GM04504 (cell line): ENCODE measurements around the gene PITRM1.
"Not testable (repeated sequence)": the region's sequence is repeated elsewhere in the genome, so short reads cannot be mapped to it uniquely, and the experiment has no call there.

ENCODE experiments used
- DNase-seq: peaks from one replicate; pipeline ENCODE4 v3.0.0-alpha.2; 2012; ENCODE audit warnings: low read depth

The PITRM1 gene

DNA sequence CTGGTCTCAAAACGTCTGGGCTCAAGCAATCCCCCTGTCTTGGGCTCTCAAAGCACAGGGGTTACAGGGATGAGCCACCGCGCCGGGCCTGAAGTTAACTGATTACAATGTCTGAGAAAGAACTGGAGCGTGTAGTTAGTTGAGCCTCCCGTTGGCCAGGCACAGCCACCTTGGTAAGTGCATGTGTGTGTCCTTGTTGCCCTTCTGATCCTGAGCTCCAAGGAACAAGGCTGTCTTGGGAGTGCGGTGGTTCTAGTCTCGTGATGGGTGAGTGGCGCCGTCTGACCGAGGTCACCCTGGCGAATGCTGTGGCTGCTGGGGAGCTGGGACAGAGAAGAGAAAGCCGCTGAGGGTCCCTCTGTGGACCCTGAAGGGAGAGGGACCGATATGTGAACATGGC, 50.5 kb downstream of the PITRM1 start:
- DNase-seq = no peak

DNA sequence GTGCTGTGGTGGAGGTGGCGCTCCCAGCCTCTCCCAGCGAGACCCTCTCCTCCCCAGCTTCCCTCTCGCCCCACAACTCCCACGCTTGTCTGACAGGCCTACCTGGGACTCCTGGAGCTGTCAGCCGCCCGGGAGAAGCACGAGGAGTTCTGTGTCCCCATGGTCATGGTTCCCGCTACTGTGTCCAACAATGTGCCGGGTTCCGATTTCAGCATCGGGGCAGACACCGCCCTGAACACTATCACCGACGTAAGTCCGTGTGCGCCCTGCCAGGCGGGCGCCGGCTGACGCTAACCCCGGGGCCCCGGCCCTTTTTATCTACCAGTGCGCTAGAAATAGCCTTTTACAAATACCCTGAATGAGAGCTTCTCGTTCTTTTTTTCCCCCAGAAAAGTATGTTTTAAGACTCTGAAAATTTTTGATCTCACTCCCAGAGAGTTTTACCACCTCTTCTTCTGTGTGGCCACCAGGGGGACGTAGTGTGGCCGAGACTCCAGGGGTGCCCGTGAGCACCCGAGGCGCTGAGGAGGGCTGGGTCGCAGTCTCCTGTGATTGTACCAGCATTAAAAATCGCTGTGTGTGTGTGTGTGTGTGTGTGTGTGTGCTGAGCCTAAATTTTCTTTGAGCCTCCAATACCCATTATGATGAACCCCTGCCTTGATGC, 52.7 kb downstream of the PITRM1 start:
- no peak for DNase-seq

DNA sequence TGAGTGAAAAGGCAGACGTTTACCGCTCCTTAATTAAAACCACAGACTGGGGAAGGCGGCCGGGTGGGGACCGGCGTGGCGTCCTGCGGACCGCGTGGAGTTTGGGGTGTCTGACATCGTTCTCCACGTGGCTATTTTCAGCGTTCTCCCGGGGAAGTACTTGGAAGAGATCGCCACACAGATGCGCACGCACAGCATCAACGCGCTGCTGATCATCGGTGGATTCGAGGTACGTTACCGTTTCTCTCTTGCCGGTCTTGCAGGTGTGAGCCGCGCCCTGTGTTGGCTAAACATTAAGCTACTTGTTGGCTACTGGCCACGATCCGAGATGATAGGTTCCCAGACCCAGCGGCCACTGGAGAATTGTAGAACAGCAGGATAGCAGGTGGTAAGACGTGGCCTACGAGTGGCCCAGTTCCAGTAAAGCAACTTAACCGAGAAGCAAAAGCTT, 53.9 kb downstream of the PITRM1 start:
- no peak for DNase-seq

DNA sequence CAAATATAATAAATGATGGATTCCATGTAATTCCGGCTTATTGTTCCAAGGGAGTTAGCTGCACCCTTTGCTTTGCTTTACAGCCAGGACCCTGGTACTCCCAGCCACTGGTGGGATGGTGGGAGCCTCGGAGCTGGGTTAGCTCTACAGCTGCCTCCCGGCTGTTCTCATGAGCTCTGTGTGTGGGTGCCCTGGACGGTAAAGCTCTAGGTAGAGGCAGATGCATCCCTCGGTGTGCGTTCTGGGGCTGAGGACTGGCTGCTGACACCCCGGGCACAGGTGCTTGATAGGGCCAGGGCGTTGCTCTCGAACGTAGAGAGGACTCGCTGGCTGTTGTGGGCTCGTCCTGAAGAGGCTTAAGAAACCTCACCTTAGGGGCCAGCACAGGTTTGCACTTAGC, 55.1 kb downstream of the PITRM1 start:
- no peak for DNase-seq

DNA sequence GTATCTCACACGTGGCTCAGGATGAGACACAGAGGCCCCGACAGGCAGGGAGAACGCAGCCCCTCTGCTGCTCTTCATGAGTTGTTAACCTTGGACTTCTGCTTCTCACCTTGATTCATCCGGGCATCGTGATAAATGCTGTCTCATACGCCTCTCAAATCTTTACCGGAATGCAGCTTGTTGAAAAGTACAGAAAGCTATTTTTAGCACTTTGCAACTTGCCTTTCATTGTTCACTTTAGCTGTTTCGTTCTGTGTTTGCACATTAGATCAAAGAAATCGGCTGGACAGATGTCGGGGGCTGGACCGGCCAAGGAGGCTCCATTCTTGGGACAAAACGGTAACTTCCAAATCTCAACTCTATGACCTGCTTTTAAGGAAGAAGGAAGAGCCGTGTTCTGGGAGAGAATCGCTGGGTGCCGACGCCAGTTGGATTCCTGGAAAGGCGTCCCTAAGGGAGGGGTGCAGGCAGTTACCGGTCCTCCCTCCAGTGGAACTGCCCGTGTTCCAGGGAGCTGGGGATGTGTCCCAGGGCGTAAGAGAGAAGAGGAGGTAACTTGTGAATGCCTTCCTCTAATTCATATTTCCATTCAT, 56.0 kb downstream of the PITRM1 start:
- no peak for DNase-seq

DNA sequence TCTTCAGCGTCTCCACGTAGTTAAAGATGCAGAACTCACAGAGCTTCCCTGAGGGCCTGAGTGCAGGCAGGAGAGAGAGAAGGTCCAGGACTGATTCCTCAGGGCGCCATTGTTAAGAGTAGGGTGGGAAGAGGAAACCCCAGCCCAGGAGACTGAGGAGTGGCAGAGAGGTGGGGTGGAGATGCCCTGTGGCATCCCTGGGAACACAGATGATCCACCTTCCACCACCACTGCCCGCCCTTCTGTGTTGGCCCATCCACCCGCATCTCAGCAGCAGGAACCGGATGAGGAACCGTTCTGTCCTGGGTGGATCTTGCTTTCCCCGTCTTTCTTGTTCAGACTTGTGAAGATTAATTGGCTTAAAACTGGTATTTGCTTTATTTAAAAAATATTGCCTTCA, 56.9 kb downstream of the PITRM1 start:
- no peak for DNase-seq

DNA sequence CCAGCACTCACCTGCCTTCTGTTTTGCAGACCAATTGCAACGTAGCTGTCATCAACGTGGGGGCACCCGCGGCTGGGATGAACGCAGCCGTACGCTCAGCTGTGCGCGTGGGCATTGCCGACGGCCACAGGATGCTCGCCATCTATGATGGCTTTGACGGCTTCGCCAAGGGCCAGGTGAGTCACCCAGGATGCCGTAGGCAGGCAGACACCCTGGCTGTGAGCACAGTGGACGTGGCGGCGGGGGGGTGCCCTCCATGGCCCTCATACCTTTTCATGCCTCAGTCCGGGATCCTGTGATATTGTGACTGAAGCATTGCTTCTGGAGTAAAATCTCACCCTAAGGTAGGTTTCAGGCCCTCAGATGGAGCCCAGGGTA, 59.2 kb downstream of the PITRM1 start:
- DNase-seq = no peak

DNA sequence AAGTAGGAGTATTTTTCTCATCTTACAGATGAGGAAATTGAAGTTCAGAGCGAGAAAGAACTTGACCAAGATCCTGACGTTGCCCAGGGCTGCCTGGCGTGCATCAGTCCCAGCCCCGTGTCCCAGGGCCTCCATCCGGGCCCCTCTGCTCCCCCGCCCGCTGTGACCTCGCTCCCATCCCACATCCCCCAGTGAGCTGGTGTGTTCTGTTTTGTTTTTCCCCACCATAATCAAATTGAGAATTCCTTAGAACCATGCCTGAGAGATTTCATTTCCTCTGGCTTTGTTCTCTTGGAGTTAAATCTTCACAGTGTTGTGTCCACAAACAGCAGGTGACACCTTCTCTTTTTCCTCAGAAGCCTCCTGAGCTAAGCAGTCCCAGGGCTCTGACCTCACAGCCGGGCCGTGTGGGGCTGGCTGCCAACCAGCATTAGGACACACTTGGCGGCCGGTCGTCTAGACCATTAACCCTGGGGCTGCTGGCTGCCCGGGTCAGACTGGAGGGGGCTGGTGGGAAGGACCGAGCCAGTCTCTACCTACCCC, 60.9 kb downstream of the PITRM1 start:
- DNase-seq = no peak

DNA sequence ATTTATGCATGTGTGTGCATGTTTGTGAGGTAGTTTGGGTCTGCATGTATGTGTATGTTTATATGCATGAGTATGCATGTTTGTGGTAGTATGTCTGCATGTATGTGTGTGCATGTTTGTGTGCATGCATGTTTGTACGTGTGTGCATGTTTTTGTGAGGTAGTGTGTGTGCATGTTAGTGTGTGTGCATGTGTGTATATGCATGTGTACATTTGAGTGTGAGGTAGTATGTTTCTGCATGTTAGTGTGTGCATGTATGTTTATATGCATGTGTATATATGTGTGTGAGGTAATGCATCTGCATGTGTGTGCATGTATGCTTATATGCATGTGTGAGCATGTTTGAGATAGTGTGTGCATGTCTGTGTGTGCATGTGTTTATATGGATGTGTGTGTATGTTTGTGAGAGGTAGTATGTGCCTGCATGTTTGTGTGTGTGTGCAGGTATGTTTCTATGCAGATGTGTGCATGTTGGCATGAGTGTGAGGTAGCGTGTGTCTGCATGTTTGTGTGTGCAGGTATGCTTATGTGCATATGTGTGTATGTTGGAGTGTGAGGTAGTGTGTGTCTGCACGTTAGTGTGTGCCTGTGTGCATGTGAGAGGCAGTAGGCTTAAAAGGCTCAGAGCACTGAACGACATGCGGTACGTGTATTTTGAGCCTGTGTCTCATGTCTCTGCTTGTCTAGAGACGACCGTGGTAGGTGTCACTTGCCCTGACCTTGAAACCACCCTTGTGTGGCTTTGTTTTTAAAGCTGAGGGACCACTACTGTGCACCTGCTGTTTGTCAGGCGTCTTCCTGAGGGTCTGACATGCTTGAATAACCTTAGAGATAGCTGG, 61.6 kb downstream of the PITRM1 start:
- no peak for DNase-seq

DNA sequence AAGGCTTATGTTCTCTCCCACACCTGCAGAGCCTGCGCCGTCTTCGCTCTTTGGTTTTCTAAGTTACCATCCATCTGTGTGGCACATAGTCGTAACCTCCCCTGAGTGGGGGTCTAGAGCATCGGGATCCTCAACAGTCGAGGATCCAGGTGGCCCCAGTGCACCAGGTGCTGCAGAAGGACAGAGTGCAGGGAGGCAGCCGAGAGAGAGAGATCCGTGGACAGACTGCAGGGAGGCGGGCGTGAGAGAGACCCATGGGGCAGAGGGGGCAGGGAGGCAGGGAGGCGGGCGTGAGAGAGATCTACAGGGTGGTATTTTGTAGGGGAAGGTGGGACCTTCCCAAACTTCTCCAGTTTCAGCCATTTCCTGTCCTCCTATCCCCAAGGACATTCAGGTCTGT, 62.9 kb downstream of the PITRM1 start:
- no peak for DNase-seq

DNA sequence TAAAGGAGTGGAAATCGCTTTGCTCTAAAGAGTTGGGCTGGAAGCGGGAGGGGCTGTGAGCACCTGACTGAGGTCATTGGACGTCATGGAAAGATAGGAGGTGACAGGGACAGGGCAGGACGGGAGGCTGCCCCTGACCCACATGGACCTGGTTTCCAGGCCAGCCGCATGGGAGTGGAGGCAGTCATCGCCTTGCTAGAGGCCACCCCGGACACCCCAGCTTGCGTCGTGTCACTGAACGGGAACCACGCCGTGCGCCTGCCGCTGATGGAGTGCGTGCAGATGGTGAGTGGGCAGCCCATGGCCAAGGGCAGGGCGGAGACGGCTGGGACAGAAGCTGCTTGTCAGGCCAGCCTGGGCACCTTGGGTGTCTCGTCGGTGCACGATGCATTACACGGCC, 63.4 kb downstream of the PITRM1 start:
- no peak for DNase-seq

DNA sequence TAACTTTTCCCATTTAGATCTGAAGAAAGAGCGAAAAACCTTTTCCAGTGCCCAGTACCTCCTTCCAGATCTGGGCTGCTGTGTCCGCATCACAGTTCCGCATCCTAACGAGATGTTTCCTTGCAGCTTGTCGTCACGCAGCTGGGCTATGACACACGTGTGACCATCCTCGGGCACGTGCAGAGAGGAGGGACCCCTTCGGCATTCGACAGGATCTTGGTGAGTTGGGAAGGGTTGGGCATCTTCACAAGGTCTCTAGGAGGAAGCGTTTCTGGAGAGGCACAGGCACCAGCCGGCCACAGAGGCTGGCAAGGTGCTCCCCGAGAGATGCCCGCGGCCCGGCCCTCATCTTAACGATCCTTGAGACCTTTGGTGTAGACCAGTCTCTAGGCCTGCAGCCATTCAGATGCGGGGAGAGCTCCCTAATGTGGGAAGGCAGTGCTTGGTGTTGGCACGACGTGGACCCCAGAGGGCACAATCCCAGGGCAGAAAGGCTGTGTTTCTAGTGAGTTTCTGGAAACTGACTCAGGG, 63.9 kb downstream of the PITRM1 start:
- DNase-seq = no peak

DNA sequence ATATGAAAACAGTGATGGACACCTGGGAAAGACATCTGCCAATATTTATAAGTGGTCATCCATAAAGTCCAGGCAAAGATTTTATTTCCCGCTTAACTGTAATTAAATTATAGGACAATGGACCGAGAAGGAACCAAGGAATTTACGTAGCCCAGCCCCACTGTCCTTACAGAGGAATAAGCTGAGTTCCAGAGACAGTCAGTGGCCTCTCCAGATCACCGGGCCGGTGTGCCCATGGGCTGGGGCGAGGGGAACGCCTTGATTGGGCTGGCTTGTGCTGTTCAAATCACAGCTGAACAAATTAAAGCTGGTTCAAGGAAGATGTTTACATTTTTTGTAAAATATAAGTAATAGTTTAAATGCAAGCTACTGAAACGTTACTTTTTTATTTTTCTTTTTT, 64.5 kb downstream of the PITRM1 start:
- DNase-seq = no peak

DNA sequence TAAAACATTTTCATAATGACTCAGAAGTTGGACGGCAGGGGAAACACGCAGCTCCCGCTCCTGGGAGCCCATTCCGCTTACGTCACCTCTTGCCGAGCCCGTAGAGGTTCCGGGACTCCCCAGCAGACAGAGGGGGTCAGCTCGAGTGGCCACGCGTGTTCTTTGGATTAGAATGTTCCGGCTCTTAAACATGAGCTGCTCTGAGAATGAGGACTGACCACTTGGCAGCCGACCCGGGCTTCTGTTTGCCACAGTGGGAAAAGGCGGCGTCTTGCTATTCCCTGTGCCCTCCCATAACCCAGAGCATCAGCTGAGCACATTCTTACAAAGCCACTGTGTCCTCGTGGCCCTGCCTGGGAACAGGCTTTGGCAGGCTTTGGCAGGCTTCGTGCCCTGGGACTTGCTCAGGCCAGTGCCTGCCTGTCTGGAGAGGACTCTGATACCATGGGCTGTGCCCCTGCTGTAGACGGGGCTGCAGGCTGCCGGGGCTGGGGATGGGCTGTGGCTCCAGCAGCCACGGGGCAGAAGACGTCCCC, 65.1 kb downstream of the PITRM1 start:
- no peak for DNase-seq

DNA sequence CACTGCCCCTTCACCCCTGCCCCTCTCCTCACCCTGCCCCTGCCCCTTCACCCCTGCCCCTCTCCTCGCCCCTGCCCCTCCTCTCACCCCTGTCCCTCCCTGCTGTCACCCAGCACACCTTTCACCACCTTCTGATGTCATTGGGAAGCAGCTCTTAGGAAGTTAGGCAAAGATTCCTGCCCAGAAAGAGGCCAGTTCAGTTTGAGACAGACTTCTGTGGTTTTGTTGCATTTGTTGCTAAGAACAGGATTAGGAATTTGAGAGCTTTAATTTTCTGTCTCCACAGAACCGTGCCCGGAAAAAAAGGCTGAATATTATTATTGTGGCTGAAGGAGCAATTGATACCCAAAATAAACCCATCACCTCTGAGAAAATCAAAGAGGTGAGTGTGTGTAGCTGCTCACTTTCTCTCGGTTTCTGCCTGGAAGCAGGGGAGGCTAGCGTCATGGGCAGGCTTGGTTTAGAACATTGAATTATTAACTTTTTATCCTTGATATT, 65.6 kb downstream of the PITRM1 start:
- no peak for DNase-seq

DNA sequence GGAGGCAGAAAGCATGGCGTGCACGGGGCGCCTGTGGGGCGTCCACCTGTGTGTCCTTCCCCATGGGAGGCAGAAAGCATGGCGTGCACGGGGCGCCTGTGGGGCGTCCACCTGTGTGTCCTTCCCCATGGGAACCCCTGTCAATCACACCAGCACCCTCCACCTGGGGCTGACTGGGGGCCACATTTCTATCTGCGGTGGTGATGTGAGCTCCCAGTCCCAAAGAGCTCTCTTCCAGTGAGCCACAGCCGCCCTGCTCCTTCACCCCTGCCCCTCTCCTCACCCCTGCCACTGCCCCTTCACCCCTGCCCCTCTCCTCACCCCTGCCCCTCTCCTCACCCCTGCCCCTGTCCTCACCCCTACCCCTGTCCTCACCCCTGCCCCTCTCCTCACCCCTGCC, 66.3 kb downstream of the PITRM1 start:
- DNase-seq = not testable (repeated sequence)

DNA sequence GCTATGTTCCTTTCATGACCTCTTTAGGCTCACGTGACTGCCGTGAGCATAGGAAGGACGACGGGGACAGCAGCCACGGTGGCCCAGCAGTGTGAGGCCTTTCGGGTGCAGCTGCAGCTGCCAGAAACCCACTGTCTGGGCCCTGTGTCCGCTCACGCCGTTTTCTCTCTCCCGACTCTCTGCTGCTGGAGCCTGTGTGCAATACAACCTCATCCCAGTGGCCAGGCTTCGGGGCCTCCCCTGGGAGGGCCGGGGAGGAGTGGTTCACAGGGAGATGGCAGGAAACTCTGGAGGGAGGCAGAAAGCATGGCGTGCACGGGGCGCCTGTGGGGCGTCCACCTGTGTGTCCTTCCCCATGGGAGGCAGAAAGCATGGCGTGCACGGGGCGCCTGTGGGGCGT, 66.7 kb downstream of the PITRM1 start:
- DNase-seq = no peak

DNA sequence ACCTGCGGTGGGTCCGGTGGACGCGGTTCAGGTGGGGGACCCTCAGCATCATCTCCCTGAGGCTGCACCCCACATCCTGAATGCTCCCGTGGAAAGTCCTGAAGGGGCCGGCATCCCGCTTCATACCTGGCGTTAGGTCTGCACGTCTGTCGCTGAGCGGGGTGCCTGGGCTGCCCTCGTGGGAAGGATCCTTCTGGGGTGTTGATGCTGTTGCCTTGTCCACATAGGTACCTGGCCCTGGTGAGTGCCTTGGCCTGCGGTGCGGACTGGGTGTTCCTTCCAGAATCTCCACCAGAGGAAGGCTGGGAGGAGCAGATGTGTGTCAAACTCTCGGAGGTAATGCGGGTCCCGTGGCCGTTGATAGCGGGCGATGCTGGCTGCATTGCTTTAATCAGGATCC, 67.4 kb downstream of the PITRM1 start:
- no peak for DNase-seq

DNA sequence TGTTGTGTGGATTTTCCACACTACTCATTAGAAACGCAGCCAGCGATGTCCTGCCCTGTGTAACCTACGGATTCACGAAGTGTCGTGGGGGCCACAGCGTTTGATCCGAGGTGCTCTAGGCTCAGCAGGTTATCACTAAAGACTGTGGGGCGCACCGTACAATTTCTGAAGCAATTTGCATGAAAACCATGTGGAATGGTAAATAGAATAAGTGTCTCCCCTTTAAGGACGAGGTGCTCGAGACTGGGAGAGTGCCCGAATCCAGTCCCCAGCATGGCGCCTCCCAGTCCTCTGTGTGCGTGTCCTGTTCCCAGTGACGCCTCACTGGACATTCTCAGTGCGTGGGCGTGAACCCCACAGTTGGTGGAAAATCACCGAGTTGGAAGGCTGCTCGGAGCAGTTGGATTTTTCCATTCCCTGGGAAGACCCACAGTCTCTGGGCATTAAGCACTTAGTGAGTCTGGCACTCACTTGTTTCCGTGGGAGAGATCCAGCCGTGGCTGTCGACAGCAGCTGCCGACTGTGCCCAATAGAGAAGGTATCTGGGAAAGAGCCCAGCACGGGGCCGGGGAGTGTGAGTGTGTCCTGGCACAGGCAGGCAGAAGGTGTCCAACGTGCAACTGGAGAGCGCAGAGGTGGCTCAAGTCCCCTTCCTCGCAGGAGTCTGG, 68.2 kb downstream of the PITRM1 start:
- no peak for DNase-seq

DNA sequence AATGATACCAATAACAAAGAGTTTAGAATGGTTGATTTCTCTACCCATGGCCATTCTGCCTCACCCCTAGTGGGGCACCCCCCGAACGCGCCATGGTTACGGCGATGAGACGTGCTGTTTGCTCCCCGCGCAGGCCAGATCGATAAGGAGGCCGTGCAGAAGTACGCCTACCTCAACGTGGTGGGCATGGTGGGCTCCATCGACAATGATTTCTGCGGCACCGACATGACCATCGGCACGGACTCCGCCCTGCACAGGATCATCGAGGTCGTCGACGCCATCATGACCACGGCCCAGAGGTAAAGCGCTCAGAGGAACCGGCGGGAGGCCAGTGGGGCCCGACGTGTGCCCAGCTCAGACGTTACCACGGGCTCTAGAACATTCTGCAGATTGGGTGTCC, 68.9 kb downstream of the PITRM1 start:
- no peak for DNase-seq

DNA sequence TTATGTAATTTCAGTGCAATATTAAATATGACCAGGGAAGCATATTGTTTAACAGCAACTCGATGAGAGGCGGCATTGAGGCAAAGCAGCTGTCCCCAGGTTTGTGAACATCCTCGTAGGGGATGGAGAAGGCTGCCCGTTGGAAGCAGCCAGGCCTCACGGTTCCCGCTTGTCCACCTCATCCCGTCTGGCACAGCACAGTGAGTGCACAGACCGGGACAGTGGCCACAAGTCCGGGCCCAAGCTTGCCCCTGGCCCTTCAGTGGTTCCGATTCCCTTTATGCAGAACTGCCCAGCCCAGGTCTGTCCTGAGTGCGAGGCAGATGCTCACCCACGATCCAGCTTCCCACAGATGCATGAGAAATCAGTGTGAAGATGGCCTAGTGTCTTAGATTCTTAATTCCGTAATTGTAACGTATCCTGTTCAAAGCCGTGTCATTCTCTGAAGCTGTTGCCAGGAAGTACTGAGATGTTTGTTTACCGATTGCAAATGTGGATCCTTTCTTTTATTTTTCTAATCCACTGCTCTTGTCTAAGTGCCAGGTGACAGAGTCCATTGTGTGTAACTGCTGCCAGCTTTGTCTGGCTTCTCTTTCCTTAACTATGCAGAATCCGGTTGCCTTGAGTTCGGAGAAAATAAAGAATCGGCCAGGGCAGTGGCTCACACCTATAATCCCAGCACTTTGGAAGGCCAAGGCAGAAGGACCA, 69.7 kb downstream of the PITRM1 start:
- DNase-seq = no peak
